Measurements from ENCODE around the gene BCAS4.
"Not testable (repeated sequence)": the region's sequence is repeated elsewhere in the genome, so short reads cannot be mapped to it uniquely, and the experiment has no call there.

The BCAS4 gene

GRCh38 chr20:50771419-50772080 is 23.3 kb upstream of the BCAS4 start:
- not testable (repeated sequence) for DNase-seq (ENCODE audit: low spot score)

- DNase-seq (ENCODE audit: low spot score), result no peak
Measured at GRCh38 chr20:50772420-50773185, 22.3 kb upstream of the BCAS4 start.

- DNase-seq (ENCODE audit: low spot score), result no peak
Measured at GRCh38 chr20:50774515-50774914, 20.3 kb upstream of the BCAS4 start.

- DNase-seq (ENCODE audit: low spot score), result no peak
Measured at GRCh38 chr20:50776122-50776817, 18.6 kb upstream of the BCAS4 start.

- no peak for DNase-seq (ENCODE audit: low spot score)
Measured at GRCh38 chr20:50777373-50777772, 17.5 kb upstream of the BCAS4 start.

GRCh38 chr20:50778994-50779393 is 15.9 kb upstream of the BCAS4 start:
- not testable (repeated sequence) for DNase-seq (ENCODE audit: low spot score)

GRCh38 chr20:50783390-50783789 is 11.5 kb upstream of the BCAS4 start:
- no peak for DNase-seq (ENCODE audit: low spot score)

GRCh38 chr20:50783903-50784302 is 11.0 kb upstream of the BCAS4 start:
- no peak for DNase-seq (ENCODE audit: low spot score)

GRCh38 chr20:50784464-50784863 is 10.4 kb upstream of the BCAS4 start:
- DNase-seq (ENCODE audit: low spot score), result no peak

GRCh38 chr20:50786703-50787102 is 8.2 kb upstream of the BCAS4 start:
- no peak for DNase-seq (ENCODE audit: low spot score)

- DNase-seq (ENCODE audit: low spot score), result no peak
Measured at GRCh38 chr20:50787181-50787580, 7.7 kb upstream of the BCAS4 start.

GRCh38 chr20:50788045-50788991 is 6.5 kb upstream of the BCAS4 start:
- DNase-seq (ENCODE audit: low spot score), result no peak

- no peak for DNase-seq (ENCODE audit: low spot score)
Measured at GRCh38 chr20:50789968-50790650, 4.8 kb upstream of the BCAS4 start.

GRCh38 chr20:50790651-50791277 is 4.1 kb upstream of the BCAS4 start:
- peak; percentile 85 for DNase-seq (ENCODE audit: low spot score)

GRCh38 chr20:50792708-50793574 is 1.9 kb upstream of the BCAS4 start:
- no peak for DNase-seq (ENCODE audit: low spot score)

GRCh38 chr20:50793575-50794016 is 1.3 kb upstream of the BCAS4 start:
- DNase-seq (ENCODE audit: low spot score), result peak; percentile 37

GRCh38 chr20:50794181-50794845 is 548 bp upstream of the BCAS4 start:
- no peak for DNase-seq (ENCODE audit: low spot score)

- DNase-seq (ENCODE audit: low spot score), result no peak
Measured at GRCh38 chr20:50797142-50797541, 2.3 kb downstream of the BCAS4 start.

GRCh38 chr20:50798650-50799049 is 3.8 kb downstream of the BCAS4 start:
- DNase-seq (ENCODE audit: low spot score), result no peak

Data from CD4-positive, alpha-beta T cell treated with Interleukin-6 at 100 ng/mL for 8 hours (primary cell).